CD4-positive, alpha-beta T cell treated with Interleukin-15 for 4 hours (primary cell): ENCODE results near the gene TPK1.

Experiments
- DNase-seq: peaks from one replicate; pipeline ENCODE4 v3.0.0-alpha.2; 2020; ENCODE audit warnings: low spot score

TPK1 gene

DNA sequence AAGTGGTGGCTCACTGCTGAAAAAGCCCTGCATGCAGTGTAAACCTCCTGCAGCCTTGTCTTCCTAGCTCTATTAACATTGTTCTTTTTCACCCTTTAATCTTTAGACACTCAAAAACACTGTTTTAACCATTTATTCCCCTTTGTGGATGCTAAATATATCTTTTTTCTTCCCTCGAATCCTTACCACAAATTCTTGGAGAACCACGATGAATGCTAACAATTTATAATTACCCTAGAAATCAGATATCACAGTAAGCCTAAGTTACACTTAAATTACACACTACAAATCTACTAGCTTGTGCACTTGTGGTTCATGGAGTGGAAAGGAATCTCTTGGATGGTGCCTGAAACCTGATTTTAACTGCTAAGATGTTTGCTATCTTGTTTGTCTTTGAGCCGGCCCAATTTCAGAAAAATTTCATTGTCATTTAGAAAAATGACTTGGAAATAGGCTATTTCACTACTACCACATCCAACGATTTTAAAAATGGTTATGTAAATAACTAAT is 307.3 kb downstream of the TPK1 start:
- no peak for DNase-seq

DNA sequence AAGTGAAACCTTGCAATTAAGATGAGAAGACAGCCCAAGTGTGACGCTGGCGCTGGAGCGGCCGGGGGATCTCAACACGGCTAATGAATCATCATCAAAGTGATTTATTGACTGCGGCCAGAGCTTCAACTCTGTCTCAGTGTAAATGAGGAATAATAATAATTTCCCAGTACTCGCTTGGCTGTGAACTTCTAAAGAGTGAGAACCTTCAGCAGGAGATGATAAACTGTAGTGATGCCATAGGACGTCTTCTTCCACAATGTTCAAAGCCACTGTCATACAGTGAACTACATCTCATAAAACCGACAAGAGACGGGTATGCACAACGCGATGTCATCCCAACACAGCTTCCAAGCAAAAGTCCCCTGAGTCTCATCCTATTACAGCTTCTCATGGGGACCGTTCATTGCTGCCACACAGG is 308.8 kb downstream of the TPK1 start:
- no peak for DNase-seq

DNA sequence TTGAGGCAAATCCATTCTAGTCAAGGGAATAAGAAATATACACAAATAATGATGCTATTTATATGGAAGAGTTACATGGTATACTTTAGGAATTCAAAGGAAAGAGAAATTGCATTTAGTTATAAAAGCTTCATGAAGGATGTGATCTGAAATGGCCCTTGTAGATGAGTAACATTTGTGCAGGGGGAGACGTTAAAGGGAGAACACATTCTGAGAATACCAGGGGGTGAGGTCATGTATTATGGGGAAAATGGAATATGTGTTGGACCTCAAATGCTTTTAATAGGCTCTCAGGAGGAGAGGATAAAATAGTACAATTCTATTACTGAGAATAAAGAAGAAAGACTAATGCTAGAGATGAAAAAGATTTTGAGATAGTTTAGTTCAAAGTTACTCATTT is 309.9 kb downstream of the TPK1 start:
- no peak for DNase-seq

DNA sequence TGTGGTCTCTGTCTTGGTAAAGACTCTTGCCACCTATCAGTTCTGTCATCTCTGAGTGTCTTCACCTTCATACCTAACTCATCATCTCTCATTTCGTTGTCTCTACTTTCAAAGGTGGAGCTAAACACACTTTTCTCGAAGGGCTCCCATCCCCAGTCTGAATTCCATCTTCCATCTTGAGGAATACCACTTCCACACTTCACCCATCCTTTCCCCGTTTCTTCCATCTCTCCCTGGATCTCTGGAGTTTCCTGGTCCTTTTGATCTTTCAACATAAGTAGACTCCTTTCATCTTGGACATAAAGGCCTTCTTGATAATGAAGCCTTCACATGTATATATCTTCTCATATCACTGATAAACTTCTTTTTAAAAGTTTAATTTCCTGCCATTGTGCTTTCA is 311.6 kb downstream of the TPK1 start:
- DNase-seq: no peak

DNA sequence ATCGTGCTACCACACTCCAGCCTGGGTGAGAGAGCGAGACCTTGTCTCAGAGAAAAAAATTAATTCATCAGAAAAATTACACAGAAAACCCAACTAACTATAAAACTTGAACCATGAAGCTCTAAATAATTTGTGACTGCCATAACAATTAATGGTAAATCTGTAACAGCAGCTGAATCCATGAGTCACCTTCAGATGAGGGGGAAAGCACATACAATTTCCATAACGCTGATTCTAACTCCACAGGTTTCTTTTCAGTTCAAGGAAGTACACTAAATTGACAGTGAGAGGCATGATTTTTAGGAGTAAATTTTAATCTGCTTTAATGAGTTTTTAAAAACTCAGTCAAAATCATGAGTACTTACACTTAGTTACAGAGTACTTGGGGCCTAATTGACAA is 312.2 kb downstream of the TPK1 start:
- no peak for DNase-seq

DNA sequence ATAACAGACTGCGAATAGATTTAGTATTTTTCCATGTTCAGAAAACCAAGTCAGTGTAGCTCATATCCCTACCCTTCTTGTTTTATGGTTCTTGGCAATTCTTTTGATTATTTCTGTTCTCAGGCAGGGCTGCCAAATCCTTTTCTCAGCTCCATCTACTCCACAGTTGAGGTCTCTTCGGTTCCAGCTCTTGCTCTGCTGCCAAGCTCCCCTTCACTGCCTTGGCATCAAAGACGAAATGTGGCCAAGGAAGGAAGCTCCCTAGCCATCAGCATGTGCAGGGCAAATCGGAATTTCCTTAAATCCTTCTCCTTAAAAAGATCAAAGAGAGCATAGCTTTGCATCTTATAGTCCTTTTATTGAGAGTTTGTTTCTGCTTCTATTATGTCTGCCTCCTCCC is 315.9 kb downstream of the TPK1 start:
- DNase-seq: no peak

DNA sequence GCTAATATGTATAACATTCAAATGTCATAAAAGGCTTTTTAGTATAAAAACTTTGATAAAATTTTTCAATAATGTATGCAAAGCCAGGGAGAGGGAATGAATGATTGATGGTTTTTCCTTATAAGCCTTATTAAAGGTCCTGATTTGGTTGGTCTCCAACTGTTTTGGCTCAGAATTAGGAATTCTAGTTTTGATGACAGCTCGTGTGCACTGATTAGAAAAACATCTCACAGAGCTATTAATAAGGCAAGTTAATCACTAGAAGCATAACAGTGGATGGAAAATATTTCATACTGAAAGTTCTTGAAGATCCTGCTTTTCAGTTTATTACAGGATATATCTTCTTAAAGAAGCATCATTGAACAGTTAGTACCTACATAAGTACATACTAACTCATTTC is 317.5 kb downstream of the TPK1 start:
- no peak for DNase-seq

DNA sequence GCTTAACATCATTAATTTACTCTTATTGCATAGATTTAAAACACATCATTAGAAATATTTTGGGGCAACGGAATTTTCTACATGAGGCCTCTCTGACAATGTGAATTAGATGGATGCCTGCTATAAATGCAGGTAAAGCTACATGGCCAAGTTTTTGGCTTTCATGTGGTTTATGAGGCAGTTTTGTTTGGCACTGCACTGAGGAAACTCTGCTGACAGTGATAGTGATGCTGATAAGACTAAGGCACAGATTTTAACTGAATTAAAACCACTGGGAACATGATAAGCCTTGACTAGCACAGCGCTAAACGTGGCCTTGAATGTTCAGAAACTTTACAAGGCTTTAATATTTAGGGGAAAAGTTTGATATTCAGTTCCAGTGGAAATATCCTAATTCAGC is 318.1 kb downstream of the TPK1 start:
- no peak for DNase-seq

DNA sequence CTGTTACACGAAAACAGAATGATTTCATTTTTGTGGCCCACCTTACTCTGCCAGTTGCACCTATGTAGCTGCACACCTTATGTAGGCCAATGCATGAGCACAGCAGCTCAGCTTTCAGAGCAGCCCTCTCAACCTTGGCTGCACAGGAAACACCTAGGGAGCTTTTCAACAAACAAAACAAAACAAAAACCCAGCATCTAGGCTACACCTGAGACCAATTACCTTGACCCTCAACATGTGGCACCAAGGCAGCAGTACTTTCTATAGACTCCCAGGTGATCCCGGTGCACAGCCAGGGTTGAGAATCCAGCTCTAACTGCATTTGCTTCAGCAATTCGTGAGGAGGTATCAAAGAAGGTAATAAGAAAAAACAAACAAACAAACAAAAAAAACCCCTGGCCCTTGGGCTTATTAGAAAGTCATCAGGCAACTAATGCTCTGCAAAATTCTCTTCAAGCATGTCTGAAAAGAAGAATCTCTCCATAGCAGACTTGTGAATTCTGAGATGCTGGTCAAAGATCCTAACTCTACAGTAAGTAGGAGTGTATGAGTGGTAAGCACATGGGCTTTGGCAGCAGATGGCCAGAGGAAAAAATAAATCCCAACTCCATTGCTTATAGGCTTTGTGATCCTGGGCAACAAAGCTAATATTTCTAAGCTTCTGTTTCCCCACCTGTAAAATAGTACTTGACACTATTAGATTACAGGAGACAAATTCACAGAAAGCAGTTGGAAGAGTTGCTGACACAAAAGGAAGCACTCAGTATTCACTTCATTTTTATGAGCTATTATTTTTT is 318.9 kb downstream of the TPK1 start:
- no peak for DNase-seq

DNA sequence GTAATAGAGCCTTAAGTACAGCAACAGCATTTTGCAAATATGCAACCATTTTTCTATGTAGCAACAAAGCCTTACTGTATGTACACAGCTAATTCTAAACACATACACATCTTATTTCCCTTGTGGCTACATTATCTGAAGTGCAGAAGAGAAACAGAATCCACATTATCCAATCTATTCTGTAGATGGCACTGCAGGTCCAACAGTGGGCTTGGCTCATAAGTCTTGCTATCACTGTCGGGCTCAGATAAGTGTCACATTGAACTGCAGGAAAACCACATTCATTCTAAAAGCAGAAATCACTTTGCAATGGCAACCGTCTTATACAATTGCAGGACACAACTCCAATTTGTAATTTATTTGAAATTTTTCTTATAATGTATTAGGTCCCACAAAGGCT is 322.5 kb downstream of the TPK1 start:
- peak; percentile 4 for DNase-seq

DNA sequence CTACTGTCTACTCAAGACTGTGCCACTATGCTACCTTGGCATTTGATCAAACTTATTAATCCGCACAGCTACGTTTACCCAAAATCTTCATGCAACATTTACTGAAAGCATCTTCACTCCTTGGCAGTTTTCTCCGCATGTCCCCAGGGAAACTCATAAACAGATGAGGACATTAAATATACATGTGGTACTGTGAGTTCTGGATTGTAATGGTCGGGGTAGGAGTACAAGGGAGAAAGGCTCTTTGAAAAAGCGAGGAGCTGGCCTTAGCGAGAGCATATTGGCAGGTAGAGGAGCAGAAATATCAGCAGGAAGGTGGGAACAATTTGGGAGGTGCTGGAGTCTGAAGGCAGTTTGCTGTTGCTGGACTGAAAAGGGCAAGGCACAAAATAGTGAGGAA is 325.2 kb downstream of the TPK1 start:
- DNase-seq: no peak

DNA sequence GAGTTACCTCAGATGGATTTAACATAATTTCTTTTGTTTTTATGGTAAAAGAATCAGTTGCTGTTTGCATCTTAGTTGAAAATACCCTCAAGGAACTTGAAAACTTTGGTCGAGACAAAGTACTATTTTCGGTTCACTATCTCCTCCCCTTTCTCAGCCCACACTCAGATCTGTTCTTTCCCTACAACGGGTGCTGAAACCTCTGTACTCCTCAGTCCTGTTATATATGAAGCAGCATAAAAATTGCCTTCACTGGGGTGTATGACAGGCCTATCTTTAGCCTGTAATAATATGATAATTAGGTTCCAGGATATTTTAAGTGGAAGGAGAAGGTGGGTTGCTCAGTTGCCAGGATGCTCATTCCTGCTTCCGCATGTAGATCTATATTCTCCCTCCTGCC is 327.2 kb downstream of the TPK1 start:
- no peak for DNase-seq

DNA sequence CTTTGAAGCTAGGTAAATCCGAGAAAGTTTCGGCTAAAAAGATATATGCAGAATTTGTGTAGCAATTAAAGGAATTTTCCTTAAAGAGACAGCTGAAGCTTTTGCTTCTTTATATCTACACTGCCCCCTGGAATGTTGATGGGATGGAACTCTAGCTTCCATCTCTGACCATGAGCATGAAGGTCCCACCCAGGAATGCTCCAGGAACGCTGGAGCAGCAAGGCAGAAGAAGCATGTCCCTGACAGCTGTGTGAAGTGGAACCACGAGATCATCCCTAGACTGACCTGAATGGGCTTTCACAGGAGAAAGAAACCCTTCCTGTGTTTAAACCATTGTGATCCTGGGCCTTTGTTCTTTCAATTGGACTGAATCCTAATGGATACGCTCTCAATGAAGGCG is 332.6 kb downstream of the TPK1 start:
- DNase-seq: no peak

DNA sequence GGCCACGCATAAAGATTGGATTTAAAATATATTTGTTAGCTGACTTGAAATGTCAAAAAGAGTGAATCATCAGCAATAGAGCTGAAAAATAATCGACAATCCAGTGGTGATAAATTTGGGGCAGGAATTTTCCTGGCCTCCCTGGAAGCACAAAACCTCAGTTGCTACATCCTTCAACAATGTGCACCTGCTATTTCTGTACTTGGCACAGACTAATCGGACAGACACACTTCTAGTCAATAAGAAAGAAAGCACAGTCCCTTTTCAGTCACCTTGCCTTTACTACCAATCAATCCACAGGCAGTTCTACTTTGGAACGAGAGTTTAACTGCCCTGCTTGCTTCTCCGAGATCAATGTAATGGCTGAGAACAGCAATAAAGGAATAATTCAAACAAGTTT is 335.6 kb downstream of the TPK1 start:
- no peak for DNase-seq

DNA sequence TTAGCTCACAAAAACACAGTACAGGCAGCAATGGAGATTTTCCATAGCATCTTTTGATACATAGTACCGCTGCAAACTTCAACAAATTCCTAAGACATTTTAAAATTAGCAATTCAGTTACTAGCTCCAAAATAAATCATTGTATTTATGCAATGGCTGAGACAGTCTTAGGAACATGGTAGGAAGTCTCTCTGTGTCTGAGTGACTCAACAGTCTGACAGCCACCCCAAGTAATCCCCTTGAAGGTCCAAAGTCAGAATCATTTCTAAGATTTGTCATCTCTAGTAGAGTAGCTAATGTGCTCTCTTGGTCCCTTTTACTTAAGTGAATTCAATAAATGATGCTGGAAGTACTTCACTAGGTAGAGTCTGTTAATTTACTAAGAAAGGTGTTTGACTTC is 338.6 kb downstream of the TPK1 start:
- no peak for DNase-seq

DNA sequence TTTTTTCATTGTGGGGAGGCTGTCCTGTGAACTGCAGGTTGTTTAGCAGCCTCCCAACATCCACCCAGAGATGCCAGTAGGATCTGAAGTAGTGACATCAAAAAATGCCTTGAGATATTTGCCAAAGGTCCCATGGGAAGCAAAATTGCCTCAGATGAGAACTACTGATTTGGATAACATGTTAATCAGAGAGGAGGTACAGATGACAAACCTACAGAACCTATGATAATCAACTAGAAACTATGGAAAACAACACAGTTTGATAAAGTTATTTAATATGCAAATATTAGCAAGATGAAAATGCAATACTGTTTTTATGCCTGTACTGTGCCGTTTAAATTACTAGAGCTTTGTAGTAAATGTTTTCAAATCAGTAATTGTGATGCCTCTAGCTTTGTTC is 341.5 kb downstream of the TPK1 start:
- no peak for DNase-seq

DNA sequence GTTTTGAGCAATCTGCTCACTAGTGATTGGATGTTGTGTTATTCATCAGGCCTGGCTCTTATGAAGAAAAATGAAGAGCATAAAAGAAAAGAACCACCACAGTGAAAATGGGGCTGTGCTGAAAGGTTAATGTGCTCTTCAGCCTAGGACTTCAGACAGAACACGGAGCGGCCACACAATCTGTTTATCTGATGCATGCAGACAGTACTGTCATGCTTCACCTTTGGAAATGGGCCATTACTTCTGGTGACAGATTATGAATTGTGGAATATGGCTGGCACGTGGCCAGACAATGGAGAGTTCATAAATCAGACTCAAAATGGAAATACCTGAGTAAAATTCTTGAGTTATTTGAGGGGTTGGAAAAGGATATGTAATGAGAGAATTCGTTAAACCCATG is 346.3 kb downstream of the TPK1 start:
- DNase-seq: no peak

DNA sequence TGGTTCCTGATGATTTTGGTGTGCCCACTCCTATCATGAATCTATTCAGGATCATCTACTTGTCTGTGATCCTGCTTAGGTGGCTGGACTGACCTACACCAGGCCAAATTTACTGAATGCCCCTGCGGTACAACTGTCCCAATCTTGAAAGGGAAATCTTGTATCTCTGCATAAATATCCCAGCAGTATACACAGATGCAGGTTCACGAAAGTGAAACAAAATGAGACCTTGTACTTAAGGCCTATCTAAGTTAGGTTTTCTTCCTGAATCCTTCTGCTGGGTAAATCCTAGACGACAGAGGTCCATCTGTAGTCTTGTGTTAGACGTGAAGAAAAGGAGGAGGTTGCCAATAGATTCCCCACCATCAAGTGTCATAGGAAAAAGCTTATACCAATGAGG is 346.9 kb downstream of the TPK1 start:
- no peak for DNase-seq

DNA sequence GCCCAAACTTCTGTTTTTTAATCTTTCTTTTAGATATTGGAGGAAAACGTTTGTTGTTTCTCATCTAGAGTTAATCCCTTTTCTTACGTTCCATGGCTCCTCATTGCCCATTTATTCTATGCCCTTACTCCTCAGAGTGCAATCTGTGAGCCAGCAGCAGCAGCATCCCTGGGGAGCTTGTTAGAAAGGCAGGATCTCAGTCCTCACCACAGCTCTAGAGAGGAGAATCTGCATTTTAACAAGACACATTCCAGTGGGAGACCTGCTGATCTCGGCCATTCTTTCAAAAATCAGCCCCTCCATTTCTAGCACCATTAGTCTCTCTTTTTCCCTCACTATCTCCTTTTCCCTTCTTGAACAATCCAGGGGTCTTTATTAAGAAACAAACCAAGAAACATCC is 348.0 kb downstream of the TPK1 start:
- no peak for DNase-seq

DNA sequence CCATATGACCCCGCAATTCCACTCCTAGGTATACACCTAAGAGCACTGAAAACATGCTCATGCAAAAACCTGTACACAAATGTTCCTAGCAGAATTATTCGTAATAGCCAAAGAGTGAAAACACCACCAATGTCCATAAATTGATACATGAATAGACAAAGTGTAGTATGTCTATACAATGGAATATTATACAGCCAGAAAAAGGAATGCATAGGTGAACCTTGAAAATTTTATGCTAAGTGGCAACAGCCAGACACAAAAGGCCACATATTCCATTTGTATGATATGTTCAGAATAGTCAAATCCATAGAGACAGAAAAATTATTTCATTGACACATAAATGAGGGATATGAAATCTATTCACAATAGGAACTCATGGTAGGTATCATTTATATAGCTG is 351.4 kb downstream of the TPK1 start:
- DNase-seq: no peak

DNA sequence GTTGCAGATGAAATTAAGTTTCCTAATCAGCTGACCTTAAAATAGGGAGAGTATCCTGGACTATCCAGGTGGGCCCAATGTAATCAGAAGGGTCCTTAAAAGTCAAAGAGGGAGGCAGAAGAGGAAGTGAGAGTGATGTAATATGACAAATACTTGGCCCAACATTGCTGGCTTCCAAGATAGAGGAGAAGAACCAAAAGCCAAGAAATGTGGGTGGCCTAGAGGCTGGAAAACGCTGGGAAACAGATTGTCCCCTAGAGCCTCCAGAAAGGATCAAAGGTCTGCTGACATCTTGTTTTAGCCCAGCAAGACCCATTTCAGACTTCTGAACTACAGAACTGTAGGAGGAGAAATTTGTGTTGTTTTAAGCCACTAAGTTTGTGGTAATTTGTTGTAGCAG is 352.7 kb downstream of the TPK1 start:
- DNase-seq: no peak

DNA sequence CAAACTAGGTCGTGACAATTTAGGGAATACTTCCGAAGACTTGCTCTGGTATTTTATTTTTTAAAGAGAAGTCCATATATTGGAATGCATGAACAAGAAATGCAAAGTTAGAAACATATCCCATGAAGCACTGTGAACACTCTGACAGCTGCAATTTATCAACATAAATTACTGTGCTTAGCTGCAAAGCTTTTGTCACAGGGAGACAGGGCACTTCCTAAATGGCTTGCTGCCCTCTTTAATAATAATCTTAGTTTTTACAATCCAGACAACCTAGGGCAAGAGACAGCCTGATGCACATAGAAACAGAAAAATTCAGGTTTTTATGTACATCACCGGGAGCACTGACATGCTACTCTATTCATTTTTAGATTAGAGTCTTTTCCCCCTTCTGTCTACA is 354.0 kb downstream of the TPK1 start:
- no peak for DNase-seq

DNA sequence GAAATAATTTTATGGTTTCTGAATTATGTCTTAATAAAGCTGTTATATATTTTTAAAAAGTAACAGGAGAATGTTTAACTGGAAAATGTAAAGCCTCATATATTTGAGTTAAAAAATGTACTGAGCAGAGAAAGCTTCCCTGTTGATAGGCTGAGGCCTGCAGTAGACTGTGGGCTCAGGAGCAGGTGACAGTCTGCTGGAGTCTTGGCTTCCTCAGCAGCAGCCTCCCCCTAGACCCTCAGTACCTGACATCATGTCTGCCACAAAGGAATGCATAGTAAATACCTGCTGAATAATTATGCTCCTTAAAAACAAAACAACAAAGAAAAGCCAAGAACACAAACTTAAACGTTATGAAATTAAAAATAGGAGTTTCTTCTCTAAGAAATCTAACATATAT is 358.5 kb downstream of the TPK1 start:
- DNase-seq: no peak
